SJCRH30 (cell line): ENCODE data around the gene VEZT. TPM values are rescaled to one million over a fixed set of nuclear protein-coding genes. Genes with fewer than 3 reads are reported as not detected.
"Not testable (repeated sequence)": the region's sequence is repeated elsewhere in the genome, so short reads cannot be mapped to it uniquely, and the experiment has no call there.

Source experiments
- DNase-seq, 2 experiments: peaks; one replicate each; pipeline ENCODE4 v3.0.0-alpha.2; 2015 to 2020
- H3K27ac ChIP-seq: fragments of 250-450 bp; sonication (Bioruptor Pico); 2 replicates; pipeline ENCODE4 v1.5.1; 2020; ENCODE audit warnings: mild to moderate bottlenecking, moderate library complexity
- H3K27me3 ChIP-seq: fragments of 250-450 bp; sonication (Bioruptor Pico); 2 replicates; pipeline ENCODE4 v1.5.1; 2020; ENCODE audit warnings: mild to moderate bottlenecking, moderate library complexity
- H3K36me3 ChIP-seq: fragments of 250-450 bp; sonication (Bioruptor Pico); 2 replicates; pipeline ENCODE4 v1.5.1; 2020; ENCODE audit warnings: mild to moderate bottlenecking, moderate library complexity
- H3K4me1 ChIP-seq: fragments of 250-450 bp; sonication (Bioruptor Pico); 2 replicates; pipeline ENCODE4 v1.5.1; 2020; ENCODE audit warnings: mild to moderate bottlenecking, moderate library complexity
- H3K4me3 ChIP-seq: fragments of 250-450 bp; sonication (Bioruptor Pico); 2 replicates; pipeline ENCODE4 v1.5.1; 2020; ENCODE audit warnings: mild to moderate bottlenecking, moderate library complexity
- H3K9me3 ChIP-seq: fragments of 250-450 bp; sonication (Bioruptor Pico); replicated peaks from 2 replicates; pipeline ENCODE4 v1.5.1; 2020; ENCODE audit warnings: mild to moderate bottlenecking, moderate library complexity
- total RNA-seq: library from RNA; depleted of rRNA; stranded (reverse); fragments of >200 nt; shearing (Covaris generic); gene quantifications from 2 replicates; pipeline ENCODE4 v1.2.3, GENCODE V29; 2014

Gene VEZT
- total RNA-seq, 1 experiment from 2014 or later: 50.5 TPM

DNA sequence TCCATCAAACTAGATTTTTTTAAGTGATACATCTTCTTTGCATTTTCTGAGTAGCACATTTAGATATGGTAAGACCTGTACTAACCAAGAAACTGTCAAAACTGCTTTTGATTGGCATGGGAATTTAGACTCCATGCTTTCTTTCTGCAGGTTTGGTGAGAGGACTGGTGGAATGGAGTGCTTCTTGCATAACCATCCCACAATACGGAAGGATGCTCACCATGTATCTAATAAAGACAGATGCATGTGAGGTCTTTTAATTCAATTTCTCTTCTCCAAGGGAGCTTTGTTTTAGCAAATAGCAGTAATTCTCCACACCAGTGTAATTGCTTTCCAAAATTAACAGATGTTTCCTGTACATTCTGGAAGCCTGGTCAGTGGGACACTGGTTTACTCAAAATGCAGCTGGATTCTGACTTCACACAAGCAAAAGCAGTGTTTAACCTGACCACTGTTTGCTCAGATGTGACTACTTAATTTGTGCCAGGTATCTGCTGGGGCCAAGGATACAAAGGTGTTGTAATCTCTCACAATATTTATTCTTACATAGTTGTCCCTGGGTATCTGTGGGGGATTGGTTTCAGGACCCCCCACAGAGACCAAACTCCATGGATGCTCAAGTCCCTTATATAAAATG is 26.4 kb upstream of the VEZT start:
- no peaks in the 10 kb centered on the region for H3K36me3 ChIP-seq
- no peaks in the 10 kb centered on the region for H3K9me3 ChIP-seq

DNA sequence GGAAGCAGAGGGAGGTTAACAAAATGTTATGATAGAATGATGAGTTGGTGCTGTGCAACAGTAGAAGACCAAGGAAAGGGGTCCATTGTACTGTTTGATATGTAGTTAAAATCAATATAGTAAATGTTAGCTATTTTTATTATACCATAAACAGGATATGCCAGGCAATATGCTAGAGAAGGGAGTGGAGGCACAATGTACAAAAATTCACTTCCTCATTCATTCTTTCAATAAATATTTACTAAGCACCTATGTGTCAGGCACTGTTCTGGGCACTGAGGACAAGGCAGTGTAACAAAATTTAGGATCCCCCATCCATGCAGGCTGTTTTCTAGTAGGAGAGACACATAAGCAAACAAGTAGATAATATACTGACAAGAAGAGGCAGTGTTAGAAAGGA is 25.3 kb upstream of the VEZT start:
- Histone ChIP-seq H3K4me1 (no peaks in the 10 kb centered on the region), H3K9me3 (no peaks in the 10 kb centered on the region), H3K27me3 (no peaks in the 10 kb centered on the region), H3K4me3 (no peak overlapping the region), H3K27ac (no peak overlapping the region), H3K36me3 (no peaks in the 10 kb centered on the region)
- no peak for DNase-seq

More for the DNA sequence above, 26.4 kb upstream of the VEZT start:
- no peaks in the 10 kb centered on the region for H3K27me3 ChIP-seq
- no peaks in the 10 kb centered on the region for H3K4me1 ChIP-seq
- H3K4me3 ChIP-seq: no peak overlapping the region
- no peak for DNase-seq
- no peak overlapping the region for H3K27ac ChIP-seq

DNA sequence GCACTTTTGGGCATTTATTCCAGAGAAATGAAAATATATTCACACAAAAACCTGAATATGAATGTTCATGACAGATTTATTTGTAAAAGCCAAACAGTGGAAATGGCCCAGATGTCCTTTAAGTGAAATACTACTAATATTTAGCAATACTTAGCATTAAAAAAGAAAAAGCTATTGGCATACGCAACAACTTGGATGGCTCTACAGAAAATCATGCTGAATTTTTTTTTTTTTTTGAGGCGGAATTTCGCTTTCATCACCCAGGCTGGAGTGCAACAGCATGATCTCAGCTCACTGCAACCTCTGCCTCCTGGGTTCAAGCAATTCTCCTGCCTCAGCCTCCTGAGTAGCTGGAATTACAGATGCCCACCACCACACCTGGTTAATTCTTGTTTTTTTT is 24.5 kb upstream of the VEZT start:
- Histone ChIP-seq H3K27ac (no peak overlapping the region), H3K27me3 (no peaks in the 10 kb centered on the region), H3K4me1 (no peaks in the 10 kb centered on the region), H3K4me3 (no peak overlapping the region), H3K9me3 (no peaks in the 10 kb centered on the region), H3K36me3 (no peaks in the 10 kb centered on the region)
- no peak for DNase-seq

DNA sequence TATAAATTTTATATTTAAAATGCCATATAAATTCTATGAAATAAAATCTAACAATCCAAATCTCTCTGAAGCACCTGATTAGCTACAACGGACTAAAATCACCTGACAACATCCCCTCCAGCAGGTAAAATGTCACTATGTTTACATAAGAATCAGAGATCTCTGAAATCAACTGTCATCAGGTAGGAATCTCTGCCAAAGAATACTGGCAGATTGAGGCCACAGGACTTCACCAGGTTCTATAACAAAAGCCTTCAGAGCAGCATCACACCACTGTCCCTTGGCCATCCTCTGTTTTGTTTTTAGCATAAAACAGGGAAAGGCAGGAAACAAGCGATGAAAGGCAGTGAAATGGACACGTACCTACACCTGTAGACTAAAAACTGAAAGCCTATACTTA is 22.5 kb upstream of the VEZT start:
- H3K36me3 ChIP-seq: no peaks in the 10 kb centered on the region
- no peak overlapping the region for H3K4me3 ChIP-seq
- no peak overlapping the region for H3K27ac ChIP-seq
- H3K9me3 ChIP-seq: no peaks in the 10 kb centered on the region
- H3K27me3 ChIP-seq: no peaks in the 10 kb centered on the region
- H3K4me1 ChIP-seq: no peaks in the 10 kb centered on the region
- no peak for DNase-seq

DNA sequence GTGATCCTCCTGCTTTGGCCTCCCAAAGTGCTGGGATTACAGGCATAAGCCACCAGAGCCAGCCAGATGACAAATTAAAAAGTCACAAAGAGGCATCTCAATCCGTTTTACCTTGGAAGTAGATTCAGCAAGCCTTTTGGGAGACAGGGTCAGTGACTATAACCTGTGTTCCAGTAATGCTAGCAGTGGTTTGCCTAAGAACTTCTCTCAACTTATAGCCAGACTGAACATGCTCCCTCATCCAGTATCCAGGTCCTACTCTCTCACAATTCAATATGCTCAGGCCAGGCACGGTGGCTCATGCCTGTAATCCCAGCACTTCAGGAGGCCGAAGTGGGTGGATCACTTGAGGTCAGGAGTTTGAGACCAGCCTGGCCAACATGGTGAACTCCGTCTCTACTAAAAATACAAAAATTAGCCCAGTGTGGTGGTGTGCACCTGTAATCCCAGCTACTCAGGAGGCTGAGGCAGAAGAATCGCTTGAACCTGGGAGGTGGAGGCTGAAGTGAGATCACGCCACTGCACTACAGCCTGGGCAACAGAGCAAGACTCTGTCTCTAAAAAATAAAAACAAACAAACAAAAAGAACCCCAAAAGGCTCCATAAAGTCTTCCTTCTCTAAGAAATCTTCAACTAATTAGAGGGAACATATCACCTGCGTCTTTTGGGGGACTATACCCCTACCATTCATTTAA is 20.6 kb upstream of the VEZT start:
- not testable (repeated sequence) for H3K27ac ChIP-seq, DNase-seq, H3K4me3 ChIP-seq, H3K4me1 ChIP-seq, H3K36me3 ChIP-seq, H3K27me3 ChIP-seq, H3K9me3 ChIP-seq

DNA sequence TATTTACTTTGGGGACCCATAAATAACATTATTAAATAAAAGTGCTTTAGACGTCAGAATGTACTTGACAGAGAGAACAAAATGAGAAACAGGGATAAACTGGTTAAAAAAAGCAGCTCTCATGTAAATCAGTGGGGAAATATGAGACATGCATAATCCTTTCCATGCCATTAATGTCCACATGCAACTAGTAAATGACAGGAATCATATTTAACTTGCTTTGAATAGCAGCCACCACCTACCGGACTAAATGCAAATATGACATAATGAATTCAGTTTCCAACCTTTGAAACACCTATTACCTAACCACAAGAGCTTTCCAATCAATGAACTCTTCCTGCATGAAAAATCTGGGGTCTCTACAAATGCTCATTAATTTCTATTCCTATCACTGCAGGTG is 20.0 kb upstream of the VEZT start:
- Histone ChIP-seq H3K36me3 (no peaks in the 10 kb centered on the region; the same call in 1 of the 2 replicates), H3K4me3 (no peak overlapping the region), H3K9me3 (no peaks in the 10 kb centered on the region), H3K27ac (no peak overlapping the region), H3K4me1 (peaks cover 4% of the 10 kb centered on the region; the same call in 1 of the 2 replicates), H3K27me3 (no peaks in the 10 kb centered on the region)
- no peak for DNase-seq

DNA sequence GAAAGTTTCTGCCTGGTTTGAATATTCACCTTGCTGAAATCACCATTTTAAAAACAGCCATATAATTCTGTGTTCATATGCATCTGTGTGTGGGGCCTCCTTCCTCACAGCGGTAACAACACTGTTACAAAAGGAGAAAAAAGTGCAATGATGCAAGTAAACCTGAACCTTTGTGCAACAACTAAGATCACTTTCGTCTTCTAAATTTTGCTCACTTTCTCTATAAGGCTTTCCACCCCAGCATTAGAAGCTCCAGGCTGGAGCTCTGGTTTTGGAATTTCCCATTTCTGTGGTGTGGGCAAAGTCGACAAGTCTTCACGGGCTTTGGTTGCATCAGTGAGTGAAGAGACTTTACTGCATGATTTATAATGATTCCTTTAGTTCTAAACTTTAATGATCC is 18.7 kb upstream of the VEZT start:
- DNase-seq: no peak
- no peaks in the 10 kb centered on the region for H3K9me3 ChIP-seq
- no peaks in the 10 kb centered on the region; the same call in 1 of the 2 replicates for H3K36me3 ChIP-seq
- H3K4me1 ChIP-seq: peaks cover 4% of the 10 kb centered on the region; the same call in 1 of the 2 replicates
- H3K27ac ChIP-seq: no peak overlapping the region
- no peak overlapping the region for H3K4me3 ChIP-seq
- no peaks in the 10 kb centered on the region for H3K27me3 ChIP-seq

DNA sequence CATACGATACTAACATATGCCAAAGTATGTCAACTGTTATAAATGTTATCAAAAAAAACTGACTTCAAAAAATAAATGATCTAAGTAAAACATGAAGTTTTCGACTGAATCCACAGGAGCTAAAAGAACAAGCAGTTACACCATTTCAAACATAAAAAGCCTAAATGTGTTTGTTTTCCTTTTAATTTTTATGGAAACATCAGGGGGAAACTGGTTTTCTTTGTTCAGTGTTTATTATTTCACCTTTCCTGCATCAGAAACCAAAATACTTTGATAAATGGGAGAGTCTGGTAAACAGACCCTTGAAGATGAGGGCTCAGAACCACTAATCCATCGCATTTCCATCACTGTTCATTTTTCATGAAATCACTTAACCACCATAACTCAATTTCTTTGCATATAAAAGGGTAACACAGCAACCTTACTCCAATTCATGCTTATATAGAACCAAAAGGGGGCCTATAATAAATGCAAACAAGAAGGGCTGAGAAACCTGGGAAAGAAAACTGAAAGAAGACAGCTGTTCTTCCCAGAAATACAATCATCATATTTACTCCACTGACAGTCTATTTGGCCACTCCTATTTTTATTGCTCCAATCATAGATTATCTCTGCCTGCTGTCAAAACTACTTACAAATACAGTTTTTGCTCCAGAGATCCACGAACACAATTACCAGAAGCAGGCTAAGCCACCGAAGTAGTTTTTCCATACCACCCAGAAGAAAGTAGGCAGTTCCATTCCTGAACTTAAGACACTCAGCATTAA is 17.3 kb upstream of the VEZT start:
- no peaks in the 10 kb centered on the region for H3K27me3 ChIP-seq
- no peak overlapping the region for H3K4me3 ChIP-seq
- peaks cover 4% of the 10 kb centered on the region; the same call in 1 of the 2 replicates for H3K4me1 ChIP-seq
- no peaks in the 10 kb centered on the region for H3K9me3 ChIP-seq
- no peak overlapping the region for H3K27ac ChIP-seq
- no peak for DNase-seq
- H3K36me3 ChIP-seq: no peaks in the 10 kb centered on the region; the same call in 1 of the 2 replicates

DNA sequence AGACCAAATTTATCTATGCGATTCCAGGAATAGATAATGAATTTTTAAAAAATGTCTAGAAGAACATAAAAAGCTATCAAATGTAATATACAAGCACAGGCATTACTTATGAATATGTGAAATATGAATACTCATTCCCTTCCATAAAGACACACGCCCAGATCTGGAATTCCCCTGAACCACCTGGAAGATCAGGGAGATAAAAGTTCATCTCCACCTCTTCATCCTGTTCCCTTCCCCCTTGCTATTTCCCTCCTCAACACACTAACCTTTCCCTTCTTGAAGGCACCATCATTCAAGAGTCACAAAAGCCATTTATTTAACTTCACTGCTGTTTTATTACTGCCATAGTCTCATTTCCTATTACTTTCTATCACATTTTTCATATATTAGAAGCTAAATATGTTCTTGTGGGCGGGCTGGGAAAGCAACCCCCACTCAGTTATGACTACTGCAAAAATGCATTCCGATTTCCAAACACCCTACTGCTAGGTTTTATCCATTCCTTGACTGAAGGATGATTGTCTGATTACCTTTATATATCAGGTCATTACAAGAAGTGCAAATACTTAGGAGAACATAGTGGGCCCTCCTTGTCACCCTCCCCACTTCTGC is 16.4 kb upstream of the VEZT start:
- H3K36me3 ChIP-seq: no peaks in the 10 kb centered on the region; the same call in 1 of the 2 replicates
- H3K27me3 ChIP-seq: no peaks in the 10 kb centered on the region
- no peak for DNase-seq
- no peaks in the 10 kb centered on the region for H3K9me3 ChIP-seq
- H3K4me3 ChIP-seq: no peak overlapping the region
- peaks cover 4% of the 10 kb centered on the region; the same call in 1 of the 2 replicates for H3K4me1 ChIP-seq
- H3K27ac ChIP-seq: no peak overlapping the region

DNA sequence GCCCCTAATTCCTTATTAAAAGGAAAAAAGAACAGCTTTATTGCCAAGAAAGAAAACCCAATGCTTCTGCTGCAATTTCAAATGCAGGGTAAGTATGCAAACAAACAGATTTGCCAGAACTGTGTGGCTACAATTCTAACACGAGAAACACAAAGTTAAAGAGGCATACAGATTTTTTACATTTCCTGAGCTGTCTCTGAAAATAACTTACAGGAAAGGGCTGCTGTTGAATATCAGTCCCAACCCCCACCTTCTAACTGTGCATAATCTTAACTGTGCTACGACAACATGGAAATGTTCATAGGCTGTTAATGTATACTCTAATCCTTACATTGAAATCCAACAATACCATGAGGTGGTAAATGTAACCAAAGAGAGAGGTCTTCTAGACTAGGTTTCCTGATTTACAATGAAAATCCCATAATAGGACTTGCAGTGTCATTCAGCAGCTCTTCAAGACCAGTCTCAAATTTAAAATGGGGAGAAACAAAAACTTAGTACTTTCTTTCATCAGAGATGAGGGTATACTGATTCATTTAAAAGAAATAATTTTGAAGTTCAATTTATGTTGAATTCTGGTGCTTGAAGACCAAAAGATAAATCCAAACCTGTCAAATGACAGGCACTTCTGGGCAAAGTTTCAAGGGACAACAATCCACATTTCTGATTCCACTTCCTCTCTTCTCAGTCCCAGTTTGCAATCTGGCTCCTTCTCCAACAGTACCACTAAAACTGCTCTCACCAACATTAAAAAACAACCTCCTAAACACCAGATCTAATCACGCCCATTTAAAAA is 14.7 kb upstream of the VEZT start:
- Histone ChIP-seq H3K4me1 (peaks cover 4% of the 10 kb centered on the region; the same call in 1 of the 2 replicates), H3K27ac (no peak overlapping the region), H3K4me3 (no peak overlapping the region), H3K36me3 (no peaks in the 10 kb centered on the region; the same call in 1 of the 2 replicates), H3K9me3 (no peaks in the 10 kb centered on the region), H3K27me3 (no peaks in the 10 kb centered on the region)
- DNase-seq: no peak

DNA sequence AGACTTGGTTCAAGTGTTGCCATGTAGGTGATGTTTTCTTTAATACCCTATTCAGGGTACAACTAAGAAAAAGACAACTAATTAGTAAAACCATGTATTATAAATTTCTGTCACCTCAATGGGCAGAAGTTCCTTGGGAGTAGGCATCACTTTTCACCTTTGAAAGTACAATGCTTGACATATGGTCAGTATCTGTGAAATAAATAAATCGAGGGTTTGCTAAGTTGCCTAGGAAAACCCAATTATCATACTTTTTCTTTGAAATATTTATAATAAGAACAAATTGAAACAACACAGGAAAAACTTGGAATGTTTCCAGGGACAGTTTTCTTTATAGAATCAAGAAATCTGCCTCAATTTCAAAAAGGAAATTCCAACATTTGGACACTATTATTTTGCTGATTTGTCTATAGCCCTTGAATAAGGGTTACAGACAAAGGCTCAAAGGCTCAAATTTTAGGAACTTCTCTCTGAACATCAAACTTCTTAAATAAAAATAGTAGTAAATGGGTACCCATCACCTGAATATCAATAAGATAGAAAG is 14.0 kb upstream of the VEZT start:
- H3K27ac ChIP-seq: no peak overlapping the region
- peaks cover 8% of the 10 kb centered on the region for H3K4me1 ChIP-seq
- H3K36me3 ChIP-seq: no peaks in the 10 kb centered on the region; the same call in 1 of the 2 replicates
- H3K27me3 ChIP-seq: no peaks in the 10 kb centered on the region
- no peak overlapping the region for H3K4me3 ChIP-seq
- H3K9me3 ChIP-seq: no peaks in the 10 kb centered on the region
- no peak for DNase-seq

DNA sequence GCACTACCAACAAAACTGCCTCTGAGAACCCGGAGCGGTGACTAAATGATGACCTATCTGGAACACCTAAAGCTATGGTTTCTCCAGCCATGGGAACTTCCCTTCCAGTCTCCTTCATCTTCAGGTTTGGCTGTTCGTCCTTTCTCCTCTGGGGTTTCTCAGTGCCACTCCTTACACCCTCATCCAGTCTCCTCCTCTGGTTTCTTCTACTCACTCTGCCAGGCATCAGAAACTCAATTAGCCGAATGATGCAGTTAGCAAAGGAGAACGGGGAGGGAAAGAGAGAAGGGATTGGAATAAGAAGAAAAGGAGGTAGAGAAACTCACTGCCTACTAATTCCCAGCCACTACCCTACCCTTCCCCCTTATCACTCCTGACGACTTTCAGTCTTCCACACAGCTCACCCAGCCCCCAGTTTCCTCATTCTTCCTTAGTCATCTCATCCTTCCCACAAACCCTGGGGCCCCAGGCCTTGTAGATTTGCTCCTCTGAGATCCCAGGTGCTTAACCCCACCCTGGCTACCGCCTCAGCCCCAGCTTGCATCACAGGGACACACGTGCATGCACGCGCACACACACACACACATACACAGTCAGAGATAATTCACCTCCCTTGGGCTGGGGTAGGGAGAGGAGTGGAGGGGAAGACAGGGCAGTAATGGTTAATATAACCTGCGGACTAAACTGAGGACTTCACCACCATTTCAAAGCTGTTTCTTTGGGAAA is 13.3 kb upstream of the VEZT start:
- H3K27ac ChIP-seq: no peak overlapping the region
- H3K9me3 ChIP-seq: no peaks in the 10 kb centered on the region
- H3K27me3 ChIP-seq: no peaks in the 10 kb centered on the region
- peaks cover 14% of the 10 kb centered on the region for H3K4me1 ChIP-seq
- DNase-seq: no peak
- H3K36me3 ChIP-seq: no peaks in the 10 kb centered on the region; the same call in 1 of the 2 replicates
- H3K4me3 ChIP-seq: no peak overlapping the region

DNA sequence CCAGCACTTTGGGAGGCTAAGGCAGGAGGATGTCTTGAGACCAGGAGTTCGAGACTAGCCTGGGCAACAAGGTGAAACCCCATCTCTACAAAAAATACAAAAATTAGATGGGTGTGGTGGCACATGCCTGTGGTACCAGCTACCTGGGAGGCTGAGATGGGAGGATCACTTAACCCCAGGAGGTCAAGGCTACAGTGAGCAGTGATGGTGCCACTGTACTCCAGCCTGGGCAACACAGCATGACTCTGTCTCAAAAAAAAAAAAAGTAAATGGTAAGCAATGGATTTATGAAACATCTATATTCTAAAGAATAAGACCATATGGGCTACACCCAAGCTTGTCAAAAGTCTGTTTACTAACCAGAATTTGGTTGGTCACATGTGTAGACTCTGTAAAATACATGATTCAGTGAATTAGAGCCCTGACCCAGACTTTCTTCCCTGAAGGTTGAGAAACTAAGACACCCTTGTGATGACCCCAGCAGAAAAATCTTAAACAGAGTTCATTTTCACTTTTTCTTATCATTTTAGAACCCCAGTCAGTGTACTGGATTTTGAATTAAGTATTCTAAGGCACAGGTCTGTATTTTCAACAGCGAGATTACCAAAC is 12.5 kb upstream of the VEZT start:
- H3K27me3 ChIP-seq: no peaks in the 10 kb centered on the region
- H3K27ac ChIP-seq: no peak overlapping the region
- no peaks in the 10 kb centered on the region; the same call in 1 of the 2 replicates for H3K36me3 ChIP-seq
- no peak overlapping the region for H3K4me3 ChIP-seq
- no peaks in the 10 kb centered on the region for H3K9me3 ChIP-seq
- no peak for DNase-seq
- H3K4me1 ChIP-seq: peaks cover 14% of the 10 kb centered on the region
